NCI-H1436 (cell line): ENCODE results near the gene TMEM185B.
"Not testable (repeated sequence)": the region's sequence is repeated elsewhere in the genome, so short reads cannot be mapped to it uniquely, and the experiment has no call there.

Experiments
- DNase-seq: peaks from one replicate; lab custom pipeline; 2025; lab: John Stamatoyannopoulos, UW

The TMEM185B gene

GRCh38 chr2:120251880-120252224 lies 28.7 kb upstream of the TMEM185B start:
- no peak for DNase-seq

GRCh38 chr2:120251078-120251477 lies 27.9 kb upstream of the TMEM185B start:
- DNase-seq: no peak

GRCh38 chr2:120250640-120251039 lies 27.4 kb upstream of the TMEM185B start:
- no peak for DNase-seq

GRCh38 chr2:120247851-120248250 lies 24.7 kb upstream of the TMEM185B start:
- DNase-seq: no peak

GRCh38 chr2:120246546-120247300 lies 23.5 kb upstream of the TMEM185B start:
- DNase-seq: no peak

- DNase-seq: peak; percentile 16
Observed at GRCh38 chr2:120245520-120246332, 22.5 kb upstream of the TMEM185B start.

- DNase-seq: no peak
Observed at GRCh38 chr2:120244656-120245519, 21.7 kb upstream of the TMEM185B start.

- no peak for DNase-seq
Observed at GRCh38 chr2:120243875-120244553, 20.8 kb upstream of the TMEM185B start.

GRCh38 chr2:120243211-120243610 lies 20.0 kb upstream of the TMEM185B start:
- no peak for DNase-seq

- no peak for DNase-seq
Observed at GRCh38 chr2:120241684-120242083, 18.5 kb upstream of the TMEM185B start.

GRCh38 chr2:120240901-120241429 lies 17.8 kb upstream of the TMEM185B start:
- DNase-seq: no peak

- no peak for DNase-seq
Observed at GRCh38 chr2:120239488-120240287, 16.5 kb upstream of the TMEM185B start.

GRCh38 chr2:120238728-120239487 lies 15.7 kb upstream of the TMEM185B start:
- DNase-seq: no peak

- DNase-seq: no peak
Observed at GRCh38 chr2:120237491-120237902, 14.3 kb upstream of the TMEM185B start.

- no peak for DNase-seq
Observed at GRCh38 chr2:120236791-120237190, 13.6 kb upstream of the TMEM185B start.

- no peak for DNase-seq
Observed at GRCh38 chr2:120236316-120236715, 13.1 kb upstream of the TMEM185B start.

GRCh38 chr2:120235681-120236080 lies 12.5 kb upstream of the TMEM185B start:
- no peak for DNase-seq

- DNase-seq: not testable (repeated sequence)
Observed at GRCh38 chr2:120235158-120235557, 12.0 kb upstream of the TMEM185B start.

GRCh38 chr2:120233292-120233691 lies 10.1 kb upstream of the TMEM185B start:
- no peak for DNase-seq
